Endothelial cell of umbilical vein (primary cell): ENCODE data around the gene MLC1. TPM values are rescaled to one million over a fixed set of nuclear protein-coding genes. Genes with fewer than 3 reads are reported as not detected.

Experiments used
- BruUV-seq: library from RNA; stranded (reverse); fragments of 400-500 nt; replicated peaks from 2 replicates; lab custom pipeline; 2021; lab: Mats Ljungman, UMichigan
- CTCF ChIA-PET: fragments of 300-600, 350-600 bp; sonication (Branson Sonifier 250); formaldehyde crosslinking; loops from one replicate; lab custom pipeline; 2021; ENCODE audit warnings: antibody characterized with exemption, inconsistent platforms; lab: Charles Lee
- POLR2A ChIA-PET: fragments of 300-600, 350-600 bp; sonication (Branson Sonifier 250); formaldehyde crosslinking; loops from one replicate; lab custom pipeline; 2021; ENCODE audit warnings: antibody characterized with exemption, inconsistent platforms; lab: Charles Lee
- DNase-seq: peaks from one replicate; pipeline ENCODE4 v3.0.0-alpha.2; 2011; ENCODE audit warnings: low read depth, low spot score
- FAIRE-seq: peaks from 2 replicates; lab custom pipeline; 2011; peaks lifted over from hg19 to GRCh38; lab: Jason Lieb, UNC
- H2AFZ ChIP-seq: 2 replicates; pipeline ENCODE4 v1.6.0; 2012; ENCODE audit warnings: low read depth, low read length, control low read depth, inconsistent platforms
- H3K27ac ChIP-seq: 2 replicates; pipeline ENCODE4 v1.5.1; 2011; ENCODE audit warnings: low read depth, mild to moderate bottlenecking, control low read depth, low read length, moderate library complexity; ENCODE audit not compliant: insufficient read depth
- H3K27me3 ChIP-seq, 2 experiments: 2 replicates each; pipeline versions ENCODE4 v1.6.0 to v1.6.1; 2011; ENCODE audit warnings: low read length in 2 of 2, mixed read lengths in 1 of 2; ENCODE audit not compliant: control insufficient read depth in 2 of 2, insufficient read depth in 2 of 2
- H3K36me3 ChIP-seq, 2 experiments: 2 replicates in 1 of 2; 3 replicates in 1 of 2; pipeline ENCODE4 v1.5.1; 2011; ENCODE audit warnings: low read length in 2 of 2, mild to moderate bottlenecking in 1 of 2, moderate library complexity in 1 of 2; ENCODE audit not compliant: control insufficient read depth in 2 of 2, insufficient read depth in 2 of 2; ENCODE audit errors: extremely low read depth in 1 of 2
- H3K4me1 ChIP-seq: 3 replicates; pipeline ENCODE4 v1.5.1; 2011; ENCODE audit warnings: mild to moderate bottlenecking, low read length; ENCODE audit not compliant: control insufficient read depth, insufficient read depth; ENCODE audit errors: extremely low read depth
- H3K4me2 ChIP-seq: 2 replicates; pipeline ENCODE4 v1.6.1; 2011; ENCODE audit warnings: low read length, control low read depth, mixed read lengths; ENCODE audit not compliant: insufficient read depth
- H3K4me3 ChIP-seq, 3 experiments: fragments of 200-600 bp in 1 of 3; sonication (generic), shearing (Covaris generic) in 1 of 3; replicated peaks in 1 of 3; 2 replicates each; pipeline ENCODE4 v1.5.1; 2011 to 2016; ENCODE audit warnings: control low read depth in 3 of 3, low read length in 3 of 3, mild to moderate bottlenecking in 2 of 3, inconsistent platforms in 1 of 3, low read depth in 1 of 3, moderate library complexity in 1 of 3; ENCODE audit not compliant: insufficient read depth in 1 of 3
- H3K79me2 ChIP-seq: 2 replicates; pipeline ENCODE4 v1.6.0; 2012; ENCODE audit warnings: low read length, inconsistent platforms; ENCODE audit not compliant: control insufficient read depth, insufficient read depth
- H3K9ac ChIP-seq: replicated peaks from 2 replicates; pipeline ENCODE3; 2011; ENCODE audit warnings: low read length, control low read depth; ENCODE audit not compliant: insufficient read depth; ENCODE audit errors: extremely low read depth
- H3K9me1 ChIP-seq: replicated peaks from 3 replicates; pipeline ENCODE4 v1.6.0; 2011; ENCODE audit warnings: mild to moderate bottlenecking, low read length; ENCODE audit not compliant: control insufficient read depth, insufficient read depth; ENCODE audit errors: extremely low read depth
- H3K9me3 ChIP-seq: replicated peaks from 2 replicates; pipeline ENCODE4 v1.5.1; 2012; ENCODE audit warnings: low read length, inconsistent platforms; ENCODE audit not compliant: control insufficient read depth, insufficient read depth
- H4K20me1 ChIP-seq: replicated peaks from 2 replicates; pipeline ENCODE3; 2011; ENCODE audit warnings: mild to moderate bottlenecking, low read length; ENCODE audit not compliant: control insufficient read depth, insufficient read depth; ENCODE audit errors: extremely low read depth
- CTCF ChIP-seq, 2 donors: IDR thresholded peaks; 1 replicate in 1 of 2; 2 replicates in 1 of 2; pipeline ENCODE4 v1.5.1; 2011; ENCODE audit warnings: low read length in 2 of 2, mild to moderate bottlenecking in 2 of 2, moderate library complexity in 2 of 2, control low read depth in 1 of 2, inconsistent platforms in 1 of 2, low read depth in 1 of 2; ENCODE audit not compliant: insufficient read depth in 1 of 2; ENCODE audit errors: extremely low read depth in 1 of 2
- EZH2 ChIP-seq: IDR thresholded peaks from 2 replicates; pipeline ENCODE4 v1.6.1; 2012; ENCODE audit warnings: borderline replicate concordance, low read depth, mild to moderate bottlenecking, moderate library complexity, low read length, inconsistent platforms; ENCODE audit not compliant: severe bottlenecking
- FOS ChIP-seq: IDR thresholded peaks from 2 replicates; pipeline ENCODE4 v1.6.1; 2011; ENCODE audit warnings: mild to moderate bottlenecking, low read length, moderate library complexity, borderline replicate concordance; ENCODE audit not compliant: insufficient read depth
- GATA2 ChIP-seq: IDR thresholded peaks from 2 replicates; pipeline ENCODE4 v1.7.0; 2011; ENCODE audit warnings: low read depth, mild to moderate bottlenecking, moderate library complexity, mixed read lengths, low read length; ENCODE audit not compliant: insufficient read length, insufficient read depth
- JUN ChIP-seq: IDR thresholded peaks from 2 replicates; pipeline ENCODE4 v1.6.1; 2011; ENCODE audit warnings: borderline replicate concordance, low read depth; ENCODE audit not compliant: insufficient read length, insufficient read depth
- MAX ChIP-seq: IDR thresholded peaks from 2 replicates; pipeline ENCODE4 v1.6.1; 2011; ENCODE audit not compliant: insufficient read depth, insufficient read length
- MYC ChIP-seq: IDR thresholded peaks from one replicate; pipeline ENCODE4 v1.6.1; 2011; ENCODE audit warnings: mild to moderate bottlenecking, low read depth, low read length
- POLR2A ChIP-seq: IDR thresholded peaks from 2 replicates; pipeline ENCODE4 v1.6.1; 2012; ENCODE audit warnings: low read depth, mild to moderate bottlenecking, control low read depth, low read length
- POLR2AphosphoS5 ChIP-seq: IDR thresholded peaks from 2 replicates; pipeline ENCODE4 v1.6.1; 2012; ENCODE audit warnings: low read depth, mild to moderate bottlenecking, control low read depth, low read length, moderate library complexity; ENCODE audit not compliant: insufficient read depth
- dilution Hi-C: fragments of 300-500 bp; cut with MboI; formaldehyde crosslinking; loops from one replicate; pipeline ENCODE4 v1.15.0; 2019; ENCODE audit warnings: low sequenced_read_pairs; ENCODE audit not compliant: extremely low pct_ligation_motif_present
- intact Hi-C: fragments of 100-400 bp; cut with micrococcal nuclease; formaldehyde crosslinking; loops from one replicate; pipeline ENCODE4 v1.10.0; 2022
- polyA plus RNA-seq, 4 experiments: library from polyadenylated mRNA; depleted of rRNA in 3 of 4; stranded (reverse) in 3 of 4; unstranded in 1 of 4; fragments of >200 nt; gene quantifications; 2 replicates each; pipeline versions ENCODE4 v1.2.1 to v1.2.3, GENCODE V29; 2011 to 2012; ENCODE audit warnings: missing spikeins in 1 of 4
- total RNA-seq: library from RNA; stranded (reverse); gene quantifications from 2 replicates; pipeline ENCODE4 v1.2.3, GENCODE V29; 2021

Gene MLC1
- total and polyA plus RNA-seq, 2 donors (not counting 3 experiments of a cell fraction or from before 2014, with no cell fraction given) = not detected

- TF ChIP-seq CTCF (IDR thresholded peaks at IDR 0.05; ENCODE audit: extremely low read depth in 1 of 2, insufficient read depth in 1 of 2, low read depth in 1 of 2, low read length in 2 of 2) = no peak
- TF ChIP-seq MAX = no peak
- TF ChIP-seq POLR2AphosphoS5 = no peak
- no peak for TF ChIP-seq FOS
- TF ChIP-seq POLR2A = no peak
- no peak for TF ChIP-seq GATA2
- no peak for TF ChIP-seq EZH2
- TF ChIP-seq JUN = no peak
- TF ChIP-seq MYC = no peak
- Histone ChIP-seq H3K79me2 (no peaks in the 10 kb centered on the region), H3K4me2 (no peak overlapping the region), H3K9me3 (no peaks in the 10 kb centered on the region), H3K4me3 (no peak overlapping the region), H4K20me1 (no peaks in the 10 kb centered on the region), H3K36me3 (no peaks in the 10 kb centered on the region), H3K27me3 (no peaks in the 10 kb centered on the region), H3K9ac (no peak overlapping the region), H2AFZ (no peak overlapping the region), H3K9me1 (no peaks in the 10 kb centered on the region), H3K4me1 (no peaks in the 10 kb centered on the region), H3K27ac (no peak overlapping the region)
- no peak for FAIRE-seq
- POLR2A ChIA-PET = no interaction called here
- DNase-seq = no peak
- CTCF ChIA-PET = interaction anchor here (2.0 kb wide), 1 partner anchor 11 kb away, joined by 8 read pairs; no protein-coding TSS in a partner anchor
- dilution Hi-C loops (no loop called here), intact Hi-C loops (no loop called here)
- BruUV-seq = no TSS peak
These were observed 43.7 kb downstream of the MLC1 start for GRCh38 chr22:50041361-50042065.
